ENCODE data around the gene MED7. TPM values are rescaled to one million over a fixed set of nuclear protein-coding genes. Genes with fewer than 3 reads are reported as not detected.

Gene MED7
- polyA plus RNA-seq, 1 donor from 2014 or later, result 27.2 TPM

DNA sequence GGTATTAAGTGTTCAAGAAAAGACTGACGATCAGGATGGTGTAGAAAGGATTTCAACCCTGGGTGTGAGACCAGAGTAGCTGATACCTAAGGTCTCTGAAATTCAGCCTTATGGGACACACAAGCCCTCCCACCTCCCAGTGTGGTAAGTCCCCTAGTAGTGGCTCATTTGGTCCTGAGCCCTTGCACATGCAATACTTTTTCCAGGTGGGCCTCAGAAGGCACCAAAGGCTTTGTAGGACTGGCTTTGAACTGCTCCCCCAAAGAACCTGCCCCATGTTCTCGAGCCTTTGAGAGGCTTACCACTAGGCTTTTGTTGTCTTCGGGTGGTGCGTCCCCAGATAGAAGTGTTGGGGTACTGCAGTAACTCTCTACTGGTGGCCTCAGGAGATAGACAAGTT is 22.6 kb upstream of the MED7 start:
- H2AFZ ChIP-seq (ENCODE audit: low read depth, low read length), result no peak overlapping the region
- no peak overlapping the region for H3K9ac ChIP-seq (ENCODE audit: low read length)
- H3K4me3 ChIP-seq (ENCODE audit: low read length), result no peak overlapping the region
- H3K9me3 ChIP-seq (ENCODE audit: low read length), result no peaks in the 10 kb centered on the region
- no peak overlapping the region for H3K27ac ChIP-seq (ENCODE audit: low read length)
- H3K4me2 ChIP-seq (ENCODE audit: low read length), result no peak overlapping the region
- H3K36me3 ChIP-seq (ENCODE audit: insufficient read depth, low read length), result no peaks in the 10 kb centered on the region
- no peaks in the 10 kb centered on the region for H4K20me1 ChIP-seq (ENCODE audit: insufficient read depth)
- H3F3A ChIP-seq (ENCODE audit: insufficient read depth, low read length, poor library complexity, severe bottlenecking), result no peaks in the 10 kb centered on the region
- H3K27me3 ChIP-seq (ENCODE audit: insufficient read depth, low read depth, low read length), result no peaks in the 10 kb centered on the region
- no peaks in the 10 kb centered on the region for H3K79me2 ChIP-seq (replicated peaks; ENCODE audit: insufficient read depth, low read length)
- TF ChIP-seq TAF1 (IDR thresholded peaks at IDR 0.05; ENCODE audit: low read depth), result no peak
- TF ChIP-seq RAD21 (conservative IDR thresholded peaks at IDR 0.05), result no peak
- no peak for TF ChIP-seq POLR2AphosphoS5 (IDR thresholded peaks at IDR 0.05)
- TF ChIP-seq, protein P1, sequence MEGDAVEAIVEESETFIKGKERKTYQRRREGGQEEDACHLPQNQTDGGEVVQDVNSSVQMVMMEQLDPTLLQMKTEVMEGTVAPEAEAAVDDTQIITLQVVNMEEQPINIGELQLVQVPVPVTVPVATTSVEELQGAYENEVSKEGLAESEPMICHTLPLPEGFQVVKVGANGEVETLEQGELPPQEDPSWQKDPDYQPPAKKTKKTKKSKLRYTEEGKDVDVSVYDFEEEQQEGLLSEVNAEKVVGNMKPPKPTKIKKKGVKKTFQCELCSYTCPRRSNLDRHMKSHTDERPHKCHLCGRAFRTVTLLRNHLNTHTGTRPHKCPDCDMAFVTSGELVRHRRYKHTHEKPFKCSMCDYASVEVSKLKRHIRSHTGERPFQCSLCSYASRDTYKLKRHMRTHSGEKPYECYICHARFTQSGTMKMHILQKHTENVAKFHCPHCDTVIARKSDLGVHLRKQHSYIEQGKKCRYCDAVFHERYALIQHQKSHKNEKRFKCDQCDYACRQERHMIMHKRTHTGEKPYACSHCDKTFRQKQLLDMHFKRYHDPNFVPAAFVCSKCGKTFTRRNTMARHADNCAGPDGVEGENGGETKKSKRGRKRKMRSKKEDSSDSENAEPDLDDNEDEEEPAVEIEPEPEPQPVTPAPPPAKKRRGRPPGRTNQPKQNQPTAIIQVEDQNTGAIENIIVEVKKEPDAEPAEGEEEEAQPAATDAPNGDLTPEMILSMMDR (IDR thresholded peaks at IDR 0.05; ENCODE audit: poor library complexity, severe bottlenecking), result no peak
- TF ChIP-seq MXI1 (conservative IDR thresholded peaks at IDR 0.05; ENCODE audit: poor library complexity, severe bottlenecking), result no peak
- TF ChIP-seq EZH2 (IDR thresholded peaks at IDR 0.05; ENCODE audit: borderline replicate concordance, insufficient read depth, low read length, poor library complexity, severe bottlenecking), result no peak
- TF ChIP-seq, protein P2, sequence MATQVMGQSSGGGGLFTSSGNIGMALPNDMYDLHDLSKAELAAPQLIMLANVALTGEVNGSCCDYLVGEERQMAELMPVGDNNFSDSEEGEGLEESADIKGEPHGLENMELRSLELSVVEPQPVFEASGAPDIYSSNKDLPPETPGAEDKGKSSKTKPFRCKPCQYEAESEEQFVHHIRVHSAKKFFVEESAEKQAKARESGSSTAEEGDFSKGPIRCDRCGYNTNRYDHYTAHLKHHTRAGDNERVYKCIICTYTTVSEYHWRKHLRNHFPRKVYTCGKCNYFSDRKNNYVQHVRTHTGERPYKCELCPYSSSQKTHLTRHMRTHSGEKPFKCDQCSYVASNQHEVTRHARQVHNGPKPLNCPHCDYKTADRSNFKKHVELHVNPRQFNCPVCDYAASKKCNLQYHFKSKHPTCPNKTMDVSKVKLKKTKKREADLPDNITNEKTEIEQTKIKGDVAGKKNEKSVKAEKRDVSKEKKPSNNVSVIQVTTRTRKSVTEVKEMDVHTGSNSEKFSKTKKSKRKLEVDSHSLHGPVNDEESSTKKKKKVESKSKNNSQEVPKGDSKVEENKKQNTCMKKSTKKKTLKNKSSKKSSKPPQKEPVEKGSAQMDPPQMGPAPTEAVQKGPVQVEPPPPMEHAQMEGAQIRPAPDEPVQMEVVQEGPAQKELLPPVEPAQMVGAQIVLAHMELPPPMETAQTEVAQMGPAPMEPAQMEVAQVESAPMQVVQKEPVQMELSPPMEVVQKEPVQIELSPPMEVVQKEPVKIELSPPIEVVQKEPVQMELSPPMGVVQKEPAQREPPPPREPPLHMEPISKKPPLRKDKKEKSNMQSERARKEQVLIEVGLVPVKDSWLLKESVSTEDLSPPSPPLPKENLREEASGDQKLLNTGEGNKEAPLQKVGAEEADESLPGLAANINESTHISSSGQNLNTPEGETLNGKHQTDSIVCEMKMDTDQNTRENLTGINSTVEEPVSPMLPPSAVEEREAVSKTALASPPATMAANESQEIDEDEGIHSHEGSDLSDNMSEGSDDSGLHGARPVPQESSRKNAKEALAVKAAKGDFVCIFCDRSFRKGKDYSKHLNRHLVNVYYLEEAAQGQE (IDR thresholded peaks at IDR 0.05; ENCODE audit: borderline replicate concordance), result no peak
- TF ChIP-seq SMC3 (conservative IDR thresholded peaks at IDR 0.05; ENCODE audit: poor library complexity), result no peak
- no peak for TF ChIP-seq EP300 (conservative IDR thresholded peaks at IDR 0.05; ENCODE audit: poor library complexity, severe bottlenecking)
- H3K9me2 ChIP-seq (ENCODE audit: insufficient read depth, low read length), result no peaks in the 10 kb centered on the region

DNA sequence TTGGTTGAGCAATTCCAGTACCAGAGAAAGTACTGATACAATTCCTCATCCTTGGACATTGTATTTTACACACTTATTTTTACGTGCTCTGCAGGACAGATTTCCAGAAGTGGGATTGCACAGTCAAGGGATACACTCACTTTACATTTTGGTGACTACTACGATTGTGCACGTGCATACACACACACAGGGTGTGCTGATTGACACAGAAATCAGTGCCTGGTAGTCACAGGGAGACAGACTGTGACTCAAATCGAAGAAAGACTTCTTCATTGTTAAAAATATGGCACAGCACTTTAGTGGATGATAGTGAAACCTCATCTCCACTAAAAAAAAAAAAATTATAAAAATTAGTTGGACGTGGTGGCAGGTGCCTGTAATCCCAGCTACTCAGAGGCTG is 21.9 kb upstream of the MED7 start:
- no peak for TF ChIP-seq MXI1 (conservative IDR thresholded peaks at IDR 0.05; ENCODE audit: poor library complexity, severe bottlenecking)
- TF ChIP-seq EP300 (conservative IDR thresholded peaks at IDR 0.05; ENCODE audit: poor library complexity, severe bottlenecking), result no peak
- TF ChIP-seq TAF1 (IDR thresholded peaks at IDR 0.05; ENCODE audit: low read depth), result no peak
- TF ChIP-seq POLR2AphosphoS5 (IDR thresholded peaks at IDR 0.05), result no peak
- TF ChIP-seq, protein P1 (IDR thresholded peaks at IDR 0.05; ENCODE audit: poor library complexity, severe bottlenecking), result no peak
- TF ChIP-seq, protein P2 (IDR thresholded peaks at IDR 0.05; ENCODE audit: borderline replicate concordance), result no peak
- TF ChIP-seq RAD21 (conservative IDR thresholded peaks at IDR 0.05), result no peak
- TF ChIP-seq SMC3 (conservative IDR thresholded peaks at IDR 0.05; ENCODE audit: poor library complexity), result no peak
- no peak for TF ChIP-seq EZH2 (IDR thresholded peaks at IDR 0.05; ENCODE audit: borderline replicate concordance, insufficient read depth, low read length, poor library complexity, severe bottlenecking)
- H3K9me2 ChIP-seq (ENCODE audit: insufficient read depth, low read length), result no peaks in the 10 kb centered on the region
- no peak overlapping the region for H2AFZ ChIP-seq (ENCODE audit: low read depth, low read length)
- no peaks in the 10 kb centered on the region for H3K36me3 ChIP-seq (ENCODE audit: insufficient read depth, low read length)
- no peak overlapping the region for H3K9ac ChIP-seq (ENCODE audit: low read length)
- H3F3A ChIP-seq (ENCODE audit: insufficient read depth, low read length, poor library complexity, severe bottlenecking), result no peaks in the 10 kb centered on the region
- no peaks in the 10 kb centered on the region for H3K9me3 ChIP-seq (ENCODE audit: low read length)
- H3K27ac ChIP-seq (ENCODE audit: low read length), result no peak overlapping the region
- no peaks in the 10 kb centered on the region for H3K27me3 ChIP-seq (ENCODE audit: insufficient read depth, low read depth, low read length)
- H3K4me2 ChIP-seq (ENCODE audit: low read length), result no peak overlapping the region
- no peak overlapping the region for H3K4me3 ChIP-seq (ENCODE audit: low read length)
- H3K79me2 ChIP-seq (replicated peaks; ENCODE audit: insufficient read depth, low read length), result no peaks in the 10 kb centered on the region
- H4K20me1 ChIP-seq (ENCODE audit: insufficient read depth), result no peaks in the 10 kb centered on the region

Measured in neural cell (in vitro differentiated cells).